GOT3 (cell line): ENCODE results near the gene OR13C9.
"Not testable (repeated sequence)": the region's sequence is repeated elsewhere in the genome, so short reads cannot be mapped to it uniquely, and the experiment has no call there.

Experiments
- DNase-seq: peaks from one replicate; lab custom pipeline; 2025; ENCODE audit warnings: mixed read lengths; lab: John Stamatoyannopoulos, UW

The OR13C9 gene, protein sequence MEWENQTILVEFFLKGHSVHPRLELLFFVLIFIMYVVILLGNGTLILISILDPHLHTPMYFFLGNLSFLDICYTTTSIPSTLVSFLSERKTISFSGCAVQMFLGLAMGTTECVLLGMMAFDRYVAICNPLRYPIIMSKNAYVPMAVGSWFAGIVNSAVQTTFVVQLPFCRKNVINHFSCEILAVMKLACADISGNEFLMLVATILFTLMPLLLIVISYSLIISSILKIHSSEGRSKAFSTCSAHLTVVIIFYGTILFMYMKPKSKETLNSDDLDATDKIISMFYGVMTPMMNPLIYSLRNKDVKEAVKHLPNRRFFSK

DNA sequence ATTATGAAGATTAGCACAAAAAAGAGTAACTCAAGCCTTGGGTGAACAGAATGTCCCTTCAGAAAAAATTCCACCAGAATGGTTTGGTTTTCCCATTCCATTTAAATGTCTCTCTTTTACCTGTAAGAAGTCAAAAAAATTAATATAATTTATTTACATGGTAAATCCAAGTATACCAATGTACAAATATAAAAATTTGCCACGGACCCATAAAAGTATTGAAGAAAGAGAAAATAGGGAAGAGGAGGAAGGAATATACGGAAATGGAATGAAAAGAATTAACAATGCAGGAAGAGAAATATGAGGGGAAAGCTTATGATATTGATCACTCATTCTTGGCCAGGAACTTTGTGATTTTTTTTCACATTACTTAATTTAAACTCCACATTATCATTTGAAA lies at the start of gene OR13C9:
Gene OR13C9 (minus strand): TSS at position 101 of the 400 bp plus-strand sequence. CDS start 0 bp downstream, at position 101.
- DNase-seq, result no peak

DNA sequence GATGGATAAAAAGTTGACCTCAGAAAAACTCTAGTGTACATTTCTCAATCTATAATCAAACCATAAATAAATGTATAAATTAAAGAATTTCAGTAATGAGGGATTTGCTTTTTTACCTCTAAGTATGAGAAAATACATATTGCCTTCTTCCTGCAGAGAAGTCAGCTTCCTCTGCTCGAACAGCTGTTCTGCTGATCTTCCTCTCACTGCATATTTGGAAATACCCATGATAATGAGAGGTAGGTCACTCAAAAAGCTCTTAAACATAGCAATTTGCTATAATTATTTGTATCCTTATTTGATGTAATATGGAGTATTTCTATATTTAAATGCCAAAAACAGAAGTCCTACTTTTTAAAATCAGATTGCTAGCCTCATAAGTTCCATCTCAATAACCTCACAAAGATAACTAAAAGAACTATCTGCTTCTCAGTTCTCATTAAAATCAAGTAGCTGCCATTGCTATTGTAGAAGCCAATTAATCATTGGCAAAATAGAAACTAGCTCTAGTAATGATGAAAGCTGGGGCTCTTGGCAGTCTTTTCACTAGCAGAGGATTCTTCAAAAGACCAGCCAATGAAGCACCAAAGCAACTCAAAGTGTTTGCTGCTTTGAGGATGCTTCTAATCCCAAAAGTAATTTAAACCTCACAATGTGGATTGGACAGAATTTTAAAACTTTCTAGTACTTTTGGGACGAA lies 40.6 kb upstream of the OR13C9 start:
- DNase-seq, result no peak

DNA sequence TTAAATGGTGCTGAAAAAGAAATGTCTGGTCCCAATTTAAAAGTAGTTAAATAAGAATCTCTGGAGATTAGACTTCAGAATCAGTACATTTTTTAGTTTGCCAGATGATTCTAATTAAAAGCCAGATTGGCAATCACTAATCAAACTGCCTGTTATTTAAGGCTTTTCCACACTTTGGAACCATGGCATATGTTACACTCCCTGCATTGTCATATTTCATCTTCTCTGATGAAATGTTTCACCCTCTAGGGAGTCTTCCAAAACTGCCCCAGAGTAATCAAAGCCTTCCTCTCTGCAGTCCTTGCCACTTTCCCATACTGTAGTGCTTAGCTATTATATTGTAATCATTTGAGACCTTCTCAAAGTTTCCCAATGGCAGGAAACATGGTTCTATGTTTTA lies 17.5 kb upstream of the OR13C9 start:
- DNase-seq, result no peak

DNA sequence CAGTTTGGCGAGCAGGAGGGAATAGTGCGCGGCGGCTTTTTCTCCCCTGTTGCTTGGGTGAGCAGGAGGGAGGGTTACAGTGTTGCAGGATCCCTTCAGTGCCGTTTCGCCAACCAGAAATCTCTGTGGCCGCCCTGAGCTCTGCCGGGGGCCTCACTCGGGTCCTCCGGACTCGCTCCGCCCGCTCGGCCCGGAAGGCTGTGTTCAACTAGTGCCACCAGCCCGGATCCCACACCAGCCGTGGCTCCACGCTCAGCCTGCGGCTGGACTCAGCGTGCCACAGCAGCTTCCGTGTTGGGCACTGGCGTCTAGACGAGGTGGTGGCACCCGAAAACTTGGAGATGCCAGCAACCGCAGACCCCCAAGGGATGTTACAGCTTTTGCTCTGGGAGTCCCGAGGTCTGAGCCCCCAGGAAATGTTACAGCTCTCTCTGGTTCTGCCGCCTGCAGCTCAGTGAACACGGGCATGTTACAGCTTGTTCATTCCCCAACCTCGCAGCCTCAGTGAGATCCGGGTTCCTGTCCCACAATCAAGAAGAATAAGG lies 16.0 kb upstream of the OR13C9 start:
- no peak for DNase-seq

DNA sequence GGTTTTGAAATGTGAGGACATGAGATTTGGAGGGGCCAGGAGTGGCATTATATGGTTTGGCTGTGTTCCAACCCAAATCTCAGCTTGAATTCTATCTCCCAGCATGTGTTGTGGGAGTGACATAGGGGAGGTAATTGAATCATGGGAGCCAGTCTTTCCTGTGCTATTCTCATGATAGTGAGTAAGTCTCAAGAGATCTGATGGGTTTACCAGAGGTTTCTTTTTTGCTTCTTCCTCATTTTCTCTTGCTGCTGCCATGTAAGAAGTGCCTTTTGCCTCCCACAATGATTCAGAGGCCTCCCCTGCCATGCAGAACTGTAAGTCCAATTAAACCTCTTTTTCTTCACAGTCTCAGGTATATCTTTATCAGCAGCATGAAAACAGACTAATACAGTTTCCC lies 8.0 kb upstream of the OR13C9 start:
- not testable (repeated sequence) for DNase-seq

DNA sequence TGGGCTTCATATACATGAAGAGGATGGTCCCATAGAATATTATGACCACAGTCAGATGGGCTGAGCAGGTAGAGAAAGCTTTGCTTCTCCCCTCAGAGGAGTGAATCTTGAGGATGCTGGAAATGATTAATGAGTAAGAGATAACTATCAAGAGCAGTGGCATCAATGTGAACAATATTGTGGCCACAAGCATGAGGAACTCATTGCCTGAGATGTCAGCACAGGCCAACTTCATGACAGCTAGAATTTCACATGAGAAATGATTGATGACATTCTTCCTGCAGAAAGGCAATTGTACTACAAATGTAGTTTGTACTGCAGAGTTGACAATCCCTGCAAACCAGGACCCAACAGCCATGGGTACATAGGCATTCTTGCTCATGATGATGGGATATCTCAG lies 586 bp downstream of the OR13C9 start:
- DNase-seq, result no peak

DNA sequence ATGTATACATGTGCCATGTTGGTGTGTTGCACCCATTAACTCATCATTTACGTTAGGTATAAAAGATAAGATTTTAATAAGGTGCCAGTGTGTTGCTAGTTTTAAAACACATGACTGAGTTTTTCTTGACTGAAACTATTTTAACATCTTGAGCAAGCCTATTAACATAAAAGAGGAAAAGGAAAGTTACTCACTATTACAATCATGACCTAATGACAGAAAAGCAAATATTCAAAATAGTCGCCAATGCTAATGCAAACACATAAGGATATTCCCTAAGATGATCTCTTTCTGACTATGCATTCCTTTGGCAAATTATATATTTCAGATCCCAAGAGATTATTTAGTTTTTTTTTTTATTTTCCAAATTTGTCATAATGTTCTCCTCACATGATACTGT lies 6.8 kb downstream of the OR13C9 start:
- no peak for DNase-seq

DNA sequence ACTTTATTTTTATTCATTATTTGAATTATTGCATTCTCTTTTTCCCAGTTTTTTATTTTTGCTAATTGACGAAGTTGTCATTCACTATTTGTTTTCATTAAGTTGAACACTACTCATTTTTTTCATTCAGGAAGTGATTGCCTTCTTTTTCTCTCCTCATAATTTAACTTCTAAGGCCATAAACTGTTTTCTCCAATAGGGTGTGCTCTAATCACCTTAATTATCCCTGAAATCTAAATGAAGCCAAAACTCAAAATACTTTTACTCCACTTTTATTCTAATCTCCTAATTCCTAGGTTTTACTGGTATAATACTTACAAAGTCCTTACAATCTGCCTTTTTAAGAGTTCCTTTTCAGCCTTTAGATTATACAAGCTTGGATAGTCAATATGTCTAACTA lies 9.7 kb downstream of the OR13C9 start:
- DNase-seq, result no peak

DNA sequence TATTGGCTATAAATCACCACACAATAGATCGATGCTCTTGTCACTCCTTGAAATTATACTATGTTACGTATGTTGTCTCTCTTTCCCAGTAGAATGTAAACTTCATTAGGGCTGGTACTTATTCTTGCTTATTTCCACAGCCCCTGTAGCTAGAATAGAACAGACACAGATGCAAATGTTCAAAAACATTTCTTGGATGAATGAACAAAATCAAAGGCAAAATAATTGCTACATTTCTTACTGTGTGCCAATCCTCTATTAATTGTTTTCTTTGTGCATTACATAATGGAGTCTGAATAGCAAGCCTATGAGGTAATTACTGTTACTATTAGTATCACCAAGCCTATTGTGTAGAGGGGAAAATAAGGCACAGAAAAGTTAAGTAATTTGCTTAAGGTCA lies 11.9 kb downstream of the OR13C9 start:
- DNase-seq, result no peak

DNA sequence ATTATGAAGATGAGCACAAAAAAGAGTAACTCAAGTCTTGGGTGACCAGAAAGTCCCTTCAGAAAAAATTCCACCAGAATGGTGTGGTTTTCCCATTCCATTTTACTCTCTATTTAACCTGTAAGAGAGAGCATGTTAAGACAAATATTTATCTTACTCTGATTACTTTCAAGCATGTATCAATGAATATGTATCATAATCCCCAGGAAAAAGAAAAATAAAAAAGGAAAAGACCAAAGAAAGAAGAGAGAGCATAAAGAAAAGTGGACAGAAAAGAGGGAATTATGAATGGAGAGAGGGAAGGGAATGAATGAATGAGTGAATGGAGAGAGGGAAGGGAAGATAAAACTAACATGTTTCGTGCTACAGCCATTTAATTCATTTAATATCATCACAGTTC lies 12.5 kb downstream of the OR13C9 start, which contains the start of gene OR13C2:
Gene OR13C2 (minus strand): TSS at position 101 of the 400 bp plus-strand sequence. CDS start 0 bp downstream, at position 101.
- not testable (repeated sequence) for DNase-seq

DNA sequence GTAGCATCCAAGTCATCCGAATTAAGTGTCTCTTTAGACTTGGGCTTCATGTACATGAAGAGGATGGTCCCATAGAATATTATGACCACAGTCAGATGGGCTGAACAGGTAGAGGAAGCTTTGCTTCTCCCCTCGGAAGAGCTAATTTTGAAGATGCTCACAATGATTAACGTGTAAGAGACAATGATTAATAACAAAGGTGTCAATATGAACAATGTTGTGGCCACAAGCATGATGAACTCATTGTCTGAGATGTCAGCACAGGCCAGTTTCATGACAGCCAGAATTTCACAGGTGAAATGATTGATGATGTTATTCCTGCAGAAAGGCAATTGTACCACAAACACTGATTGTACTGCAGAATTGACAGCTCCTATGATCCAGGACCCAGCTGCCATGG lies 13.2 kb downstream of the OR13C9 start:
- no peak for DNase-seq

DNA sequence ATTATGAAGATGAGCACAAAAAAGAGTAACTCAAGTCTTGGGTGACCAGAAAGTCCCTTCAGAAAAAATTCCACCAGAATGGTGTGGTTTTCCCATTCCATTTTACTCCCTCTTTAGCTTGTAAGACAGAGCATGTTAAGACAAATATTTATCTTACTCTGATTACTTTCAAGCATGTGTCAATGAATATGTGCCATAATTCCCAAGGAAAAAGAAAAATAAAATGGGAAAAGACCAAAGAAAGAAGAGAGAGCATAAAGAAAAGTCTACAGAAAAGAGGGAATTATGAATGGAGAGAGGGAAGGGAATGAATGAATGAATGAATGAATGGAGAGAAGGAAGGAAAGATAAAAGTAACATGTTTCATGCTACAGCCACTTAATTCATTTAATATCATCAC lies 18.7 kb downstream of the OR13C9 start, which contains the start of gene OR13C5:
Gene OR13C5 (minus strand): TSS at position 101 of the 400 bp plus-strand sequence. CDS start 0 bp downstream, at position 101.
- not testable (repeated sequence) for DNase-seq

DNA sequence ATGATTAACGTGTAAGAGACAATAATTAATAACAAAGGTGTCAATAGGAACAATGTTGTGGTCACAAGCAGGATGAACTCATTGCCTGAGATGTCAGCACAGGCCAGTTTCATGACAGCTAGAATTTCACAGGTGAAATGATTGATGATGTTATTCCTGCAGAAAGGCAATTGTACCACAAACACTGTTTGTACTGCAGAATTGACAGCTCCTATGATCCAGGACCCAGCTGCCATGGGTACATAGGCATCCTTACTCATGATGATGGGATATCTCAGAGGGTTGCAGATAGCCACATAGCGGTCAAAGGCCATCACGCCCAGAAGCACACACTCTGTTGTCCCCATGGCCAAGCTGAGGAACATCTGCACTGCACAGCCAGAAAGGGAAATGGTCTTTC lies 19.3 kb downstream of the OR13C9 start:
- not testable (repeated sequence) for DNase-seq

DNA sequence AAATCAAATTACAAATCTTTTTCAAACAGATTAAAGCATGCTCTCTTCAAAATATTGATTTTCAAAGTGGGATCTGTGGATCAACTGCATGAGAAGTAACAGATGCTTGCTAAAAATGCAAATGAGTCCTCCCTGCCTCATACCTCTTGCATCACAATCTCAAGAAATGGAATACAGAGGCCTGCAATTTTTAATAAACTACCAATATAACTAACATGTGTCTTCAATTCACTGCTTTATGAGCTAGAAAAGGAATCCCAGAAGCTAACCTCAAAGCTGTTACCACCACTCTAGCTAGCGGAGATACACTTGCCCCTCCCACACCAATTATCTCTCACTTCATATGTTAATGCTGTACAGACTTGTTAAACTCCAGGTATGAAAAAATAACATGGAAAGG lies 28.4 kb downstream of the OR13C9 start:
- no peak for DNase-seq

DNA sequence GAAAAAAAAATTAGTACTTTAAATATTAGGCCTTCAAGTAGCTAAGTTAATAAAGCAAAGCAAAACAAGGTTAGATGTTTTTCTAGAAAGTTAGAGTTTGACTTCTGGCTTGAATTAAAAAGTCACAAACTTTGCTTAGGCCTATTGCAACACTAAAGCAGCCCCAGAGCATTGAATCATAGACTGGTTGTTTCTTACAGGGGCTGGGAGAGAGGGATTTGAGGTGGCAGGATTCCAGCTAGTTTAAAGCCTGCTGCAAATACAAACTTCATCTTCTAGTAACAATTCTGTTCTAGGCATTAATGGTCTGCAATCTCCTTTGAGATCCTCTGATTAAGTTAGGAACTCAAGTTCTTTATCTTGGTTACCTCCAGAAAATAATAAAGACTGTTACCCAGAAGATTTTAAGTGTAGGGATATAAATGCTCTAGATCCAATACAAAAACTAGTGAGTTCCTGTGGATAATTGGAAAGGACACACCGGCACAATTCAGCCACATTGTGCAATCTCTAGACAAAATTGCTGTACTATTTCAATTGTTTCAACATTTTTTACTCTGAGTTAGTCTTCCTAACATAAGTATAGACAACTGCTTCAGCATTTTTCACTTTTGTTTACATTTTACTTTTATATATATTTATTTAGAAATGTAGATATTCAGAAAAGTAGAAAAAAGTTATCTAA lies 31.4 kb downstream of the OR13C9 start:
- no peak for DNase-seq

DNA sequence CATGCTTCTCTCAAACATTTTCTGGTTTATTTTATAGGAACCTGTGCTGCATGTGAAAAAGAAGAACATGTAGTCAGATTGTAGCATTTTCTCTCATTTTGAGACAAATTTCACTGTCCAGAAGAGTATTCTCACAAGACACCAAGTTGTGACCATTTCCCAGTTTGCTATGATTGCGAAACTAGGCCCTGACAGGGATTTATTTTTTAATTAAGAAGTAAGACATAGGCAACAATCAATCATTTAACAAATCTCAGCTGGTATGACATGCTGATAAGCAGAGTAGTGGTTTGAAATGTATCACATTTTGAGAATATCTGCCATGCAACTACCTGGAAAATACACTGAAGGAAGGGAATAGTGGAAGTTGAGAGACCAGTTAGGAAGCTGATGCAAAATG lies 37.4 kb downstream of the OR13C9 start:
- no peak for DNase-seq

DNA sequence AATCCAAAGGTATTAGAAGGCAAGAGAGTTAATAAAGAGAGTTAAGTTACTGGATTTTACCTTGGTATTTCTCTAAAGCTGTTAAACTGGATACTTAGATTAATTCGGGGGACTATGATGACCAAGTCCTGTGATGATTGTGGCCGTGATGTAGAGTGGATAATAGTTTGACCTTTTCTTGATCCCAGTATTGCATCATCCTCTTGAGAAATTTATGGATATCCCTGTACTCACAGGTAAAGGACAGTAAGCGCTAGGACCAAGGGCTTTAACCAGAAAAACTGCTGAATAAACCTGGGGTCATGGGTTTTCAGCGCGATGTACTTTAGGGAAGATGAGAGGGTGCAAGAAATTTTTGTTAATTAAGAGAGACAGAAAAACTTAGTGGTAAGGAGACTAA lies 40.7 kb downstream of the OR13C9 start:
- DNase-seq, result no peak

DNA sequence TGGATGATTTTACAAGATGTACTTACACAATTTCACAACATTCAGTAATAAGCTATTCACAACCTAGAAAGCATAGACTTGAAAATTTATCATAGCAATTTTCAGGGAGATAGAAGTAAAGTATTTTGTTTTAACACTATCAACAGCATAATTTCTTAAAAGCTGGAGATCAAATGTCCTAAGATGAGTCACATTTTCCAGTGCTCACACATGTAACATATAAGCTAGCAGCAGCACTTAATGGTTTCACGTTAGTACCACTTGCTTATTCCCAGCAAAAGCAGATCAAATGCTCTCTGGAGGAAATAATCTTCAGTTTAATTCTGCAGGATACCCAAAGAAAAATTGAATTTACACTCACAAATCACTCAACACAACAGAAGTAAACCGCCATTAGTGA lies 42.5 kb downstream of the OR13C9 start:
- DNase-seq, result no peak

DNA sequence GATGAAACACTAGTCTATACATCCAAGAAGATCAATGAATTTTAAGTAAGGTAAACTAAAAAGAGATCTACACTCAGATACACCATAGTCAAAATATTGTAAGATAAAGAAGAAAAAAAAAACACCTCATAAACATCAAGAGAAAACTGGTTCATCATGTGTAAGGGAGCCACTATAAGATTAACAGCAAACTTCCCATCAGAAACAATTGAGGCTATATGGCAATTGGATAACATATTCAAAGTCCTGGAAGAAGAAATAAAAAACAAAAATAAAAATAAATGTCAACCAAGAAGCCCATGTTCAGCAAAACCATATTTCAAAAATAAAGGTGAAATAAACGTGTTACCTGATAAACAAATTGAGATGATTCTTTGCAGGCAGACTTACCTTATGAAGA lies 45.4 kb downstream of the OR13C9 start:
- DNase-seq, result no peak

DNA sequence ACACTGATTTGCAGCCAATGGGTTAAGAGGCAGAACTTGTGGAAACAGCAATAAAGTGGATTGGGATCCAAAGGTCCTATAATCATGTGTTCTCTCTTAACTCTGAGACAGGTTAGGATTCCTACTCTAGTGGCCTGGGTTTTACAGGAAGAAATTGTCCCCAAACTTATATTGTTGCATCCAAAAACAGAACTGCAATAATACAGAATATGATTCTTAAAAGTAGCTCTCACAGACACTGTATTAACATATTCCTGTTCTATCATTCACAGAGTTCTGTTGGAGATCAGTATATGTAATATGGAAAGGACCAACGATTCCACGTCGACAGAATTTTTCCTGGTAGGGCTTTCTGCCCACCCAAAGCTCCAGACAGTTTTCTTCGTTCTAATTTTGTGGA lies 49.1 kb downstream of the OR13C9 start, which contains the start of gene OR13C8:
Gene OR13C8 (plus strand): TSS at position 301 of the 400 bp plus-strand sequence. CDS start 0 bp downstream, at position 301.
- DNase-seq, result no peak
